ENCODE data around the gene KMO. TPM values are rescaled to one million over a fixed set of nuclear protein-coding genes. Genes with fewer than 3 reads are reported as not detected.

KMO gene
- total and polyA plus RNA-seq, 2 of the 8 experiments (the other 6 are each of a cell fraction or from before 2014, with no cell fraction given), result not detected

DNA sequence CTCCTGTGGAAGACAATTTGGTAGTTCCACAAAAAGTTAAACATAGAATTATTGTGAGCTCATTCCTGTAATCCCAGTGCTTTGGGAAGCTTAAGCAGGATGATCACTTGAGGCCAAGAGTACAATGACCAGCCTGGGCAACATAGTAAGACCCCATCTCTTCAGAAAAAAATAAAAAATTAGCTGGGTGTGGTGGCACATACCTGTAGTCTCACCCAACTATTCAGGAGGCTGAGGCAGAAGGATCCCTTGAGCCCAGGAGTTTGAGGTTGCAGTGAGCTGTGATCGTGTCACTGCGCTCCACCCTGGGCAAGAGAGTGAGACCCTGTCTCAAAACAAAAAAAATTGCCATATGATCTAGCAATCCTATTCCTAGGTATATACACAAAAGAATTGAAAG, 112.1 kb downstream of the KMO start (continued):
- TF ChIP-seq, protein P1, sequence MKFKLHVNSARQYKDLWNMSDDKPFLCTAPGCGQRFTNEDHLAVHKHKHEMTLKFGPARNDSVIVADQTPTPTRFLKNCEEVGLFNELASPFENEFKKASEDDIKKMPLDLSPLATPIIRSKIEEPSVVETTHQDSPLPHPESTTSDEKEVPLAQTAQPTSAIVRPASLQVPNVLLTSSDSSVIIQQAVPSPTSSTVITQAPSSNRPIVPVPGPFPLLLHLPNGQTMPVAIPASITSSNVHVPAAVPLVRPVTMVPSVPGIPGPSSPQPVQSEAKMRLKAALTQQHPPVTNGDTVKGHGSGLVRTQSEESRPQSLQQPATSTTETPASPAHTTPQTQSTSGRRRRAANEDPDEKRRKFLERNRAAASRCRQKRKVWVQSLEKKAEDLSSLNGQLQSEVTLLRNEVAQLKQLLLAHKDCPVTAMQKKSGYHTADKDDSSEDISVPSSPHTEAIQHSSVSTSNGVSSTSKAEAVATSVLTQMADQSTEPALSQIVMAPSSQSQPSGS (IDR thresholded peaks at IDR 0.05; ENCODE audit: low read length), result no peak
- TF ChIP-seq TAF7 (optimal IDR thresholded peaks at IDR 0.05; ENCODE audit: borderline replicate concordance, low read depth, low read length) (no peak), ZNF274 (IDR thresholded peaks at IDR 0.05; ENCODE audit: borderline replicate concordance, extremely low read depth, low read length) (no peak), TCF12 (IDR thresholded peaks at IDR 0.05; ENCODE audit: low read depth, low read length) (no peak), POU5F1 (IDR thresholded peaks at IDR 0.05; ENCODE audit: low read depth, low read length) (no peak), MAFK (IDR thresholded peaks at IDR 0.05; ENCODE audit: low read depth, low read length) (no peak), SUZ12 (IDR thresholded peaks at IDR 0.05; ENCODE audit: low read length) (no peak), SIX5 (IDR thresholded peaks at IDR 0.05; ENCODE audit: low read depth, low read length) (no peak), BACH1 (IDR thresholded peaks at IDR 0.05; ENCODE audit: low read length) (no peak)
